GM19324 (cell line): ENCODE measurements around the gene OVCA2.

Experiments
- ATAC-seq: cut with Tn5 transposase; IDR thresholded peaks from one replicate; pipeline ENCODE4 v1.9.1; 2021; ENCODE audit warnings: mild to moderate bottlenecking, moderate library complexity; ENCODE audit not compliant: unreplicated experiment, low FRiP score

The OVCA2 gene

DNA sequence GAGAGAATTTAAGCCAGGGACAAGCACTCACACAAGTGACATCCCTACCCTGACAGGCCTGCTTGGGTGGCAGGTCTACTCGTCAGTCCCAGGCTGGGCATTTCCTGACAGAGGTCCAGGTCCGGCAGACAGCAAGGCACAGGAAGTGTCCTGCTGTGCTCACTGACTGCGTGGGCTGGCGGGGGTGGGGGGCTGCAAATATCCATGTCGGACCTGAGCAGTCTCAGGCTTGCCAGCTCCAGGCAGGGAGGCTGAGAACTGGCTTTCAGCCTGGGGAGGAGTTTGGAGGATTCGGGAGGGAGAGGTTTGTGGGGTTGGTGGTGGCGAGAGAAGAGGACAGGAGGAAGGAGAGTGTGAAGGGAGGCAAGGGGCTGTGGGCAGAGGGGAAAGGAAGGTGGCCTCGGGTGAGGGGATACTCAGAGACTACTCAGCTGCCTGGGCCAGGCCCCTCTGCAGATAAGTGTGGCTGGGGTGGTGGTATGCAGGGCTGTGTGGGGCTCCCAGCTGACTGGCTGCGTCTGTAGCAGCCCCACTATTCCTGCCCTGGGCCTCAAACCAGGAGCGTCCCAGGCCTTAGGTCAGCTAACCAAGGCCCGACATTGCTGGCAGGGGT is 20.9 kb downstream of the OVCA2 start:
- no peak for ATAC-seq

DNA sequence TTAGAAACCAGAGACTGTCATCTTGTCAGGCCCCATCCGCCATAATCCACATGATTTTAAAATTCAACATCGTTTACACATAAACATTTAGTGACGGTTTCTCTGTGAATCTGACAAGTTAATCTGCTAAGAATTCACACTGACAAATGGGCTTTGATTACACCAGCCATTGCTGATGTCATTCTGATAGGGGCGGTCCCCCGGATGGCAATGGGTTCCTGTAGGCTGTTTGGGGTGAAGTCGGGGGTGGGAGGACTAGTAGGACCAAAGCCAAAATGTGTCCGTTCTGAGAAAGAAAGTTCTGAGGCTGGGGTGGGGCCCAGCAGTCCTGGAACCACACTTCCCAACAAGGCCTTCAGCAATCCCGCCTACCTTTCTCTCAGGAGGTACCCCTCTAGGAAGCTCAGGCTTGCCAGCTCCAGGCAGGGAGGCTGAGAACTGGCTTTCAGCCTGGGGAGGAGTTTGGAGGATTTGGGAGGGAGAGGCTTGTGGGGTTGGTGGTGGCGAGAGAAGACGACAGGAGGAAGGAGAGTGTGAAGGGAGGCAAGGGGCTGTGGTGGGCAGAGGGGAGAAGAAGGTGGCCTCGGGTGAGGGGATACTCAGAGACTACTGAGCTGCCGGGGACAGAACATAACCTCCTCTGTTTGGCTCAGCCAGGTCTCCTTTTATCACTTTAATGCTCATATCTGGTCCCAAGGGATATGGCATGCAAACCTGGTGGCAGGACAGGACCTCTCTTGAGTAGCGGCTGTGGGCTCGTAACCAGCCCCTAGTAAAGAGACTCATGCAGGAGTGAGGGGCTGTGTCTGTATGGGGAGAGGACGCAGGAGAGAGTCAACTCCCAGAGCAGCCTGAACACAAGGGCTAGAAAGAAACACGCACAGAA is 21.7 kb downstream of the OVCA2 start:
- ATAC-seq, result no peak

DNA sequence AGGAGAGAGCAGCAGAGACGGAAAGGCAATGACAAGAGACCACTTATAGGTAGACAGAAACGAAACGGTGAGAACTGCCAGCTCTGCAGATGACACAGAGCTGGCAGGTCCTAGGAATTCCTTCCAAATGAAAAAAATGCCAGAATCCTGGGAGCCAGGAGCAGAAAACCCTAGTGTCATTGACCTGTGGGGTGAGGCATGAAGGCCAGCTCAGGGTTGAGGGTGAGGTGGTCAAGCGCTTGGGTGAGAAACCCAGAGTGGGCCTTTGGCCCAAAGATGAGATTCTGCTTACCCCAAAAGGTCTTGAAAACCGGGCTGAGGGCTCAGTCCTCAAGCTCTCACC is 22.3 kb downstream of the OVCA2 start:
- no peak for ATAC-seq

DNA sequence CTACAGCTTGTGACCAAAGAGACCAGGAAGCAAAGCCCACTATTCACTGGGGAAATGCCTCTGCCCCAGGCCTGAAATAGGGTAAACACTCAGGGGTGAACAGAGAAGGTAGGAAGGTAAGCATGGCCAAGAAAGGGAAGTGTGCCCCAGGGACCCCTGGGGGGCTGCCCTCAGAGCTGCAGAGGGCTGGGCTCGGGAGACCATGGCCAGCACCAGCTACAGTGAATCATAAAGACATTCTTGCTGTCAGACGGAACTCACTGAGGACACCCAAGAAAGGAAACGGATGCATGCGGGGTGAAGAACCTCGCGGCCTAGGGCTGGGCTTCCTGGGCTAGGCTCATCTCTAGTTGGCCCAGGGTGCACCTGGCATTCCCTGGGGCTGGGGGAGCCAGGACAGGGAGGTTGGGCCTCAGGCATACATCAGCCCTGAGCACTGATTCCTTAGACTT is 22.7 kb downstream of the OVCA2 start:
- no peak for ATAC-seq

DNA sequence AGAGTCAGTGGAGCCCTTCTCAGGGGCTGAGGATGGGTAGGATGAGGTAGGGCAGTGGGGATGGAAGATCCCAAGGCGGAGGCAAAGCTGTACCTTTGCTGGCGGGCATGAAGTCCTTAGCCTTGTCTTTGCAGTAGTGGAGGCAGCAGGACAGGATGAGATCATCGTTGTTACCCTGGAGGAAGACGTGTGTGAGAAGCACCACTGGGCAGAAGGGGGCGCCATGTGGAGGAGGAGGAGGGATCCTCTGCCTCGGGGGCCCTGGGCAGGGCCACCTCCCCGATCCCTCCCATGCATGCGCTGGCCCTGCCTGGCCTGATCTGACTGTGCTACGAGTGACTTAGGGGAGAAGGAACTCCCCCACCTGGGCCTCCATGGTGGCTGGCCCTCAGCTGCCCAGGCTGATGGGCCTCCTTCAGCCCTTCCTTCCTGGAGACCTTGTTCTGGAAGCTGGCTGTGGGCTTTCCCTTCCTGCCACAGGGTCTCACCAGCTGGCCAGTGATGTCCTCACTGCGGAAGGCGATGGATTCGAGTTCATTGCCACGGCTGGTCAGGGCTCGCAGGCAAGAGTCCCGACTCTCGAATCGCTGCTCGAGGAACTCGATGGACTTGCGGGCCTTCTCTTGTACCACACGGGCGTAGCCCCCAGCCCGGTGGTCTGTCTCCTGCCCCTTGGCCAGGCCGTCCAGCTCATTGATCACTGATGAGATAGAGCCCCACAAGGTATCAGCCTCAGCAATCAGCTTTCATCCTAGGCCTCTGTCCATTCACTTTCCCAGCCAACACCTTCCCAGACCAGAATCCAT is 23.4 kb downstream of the OVCA2 start:
- ATAC-seq, result no peak

DNA sequence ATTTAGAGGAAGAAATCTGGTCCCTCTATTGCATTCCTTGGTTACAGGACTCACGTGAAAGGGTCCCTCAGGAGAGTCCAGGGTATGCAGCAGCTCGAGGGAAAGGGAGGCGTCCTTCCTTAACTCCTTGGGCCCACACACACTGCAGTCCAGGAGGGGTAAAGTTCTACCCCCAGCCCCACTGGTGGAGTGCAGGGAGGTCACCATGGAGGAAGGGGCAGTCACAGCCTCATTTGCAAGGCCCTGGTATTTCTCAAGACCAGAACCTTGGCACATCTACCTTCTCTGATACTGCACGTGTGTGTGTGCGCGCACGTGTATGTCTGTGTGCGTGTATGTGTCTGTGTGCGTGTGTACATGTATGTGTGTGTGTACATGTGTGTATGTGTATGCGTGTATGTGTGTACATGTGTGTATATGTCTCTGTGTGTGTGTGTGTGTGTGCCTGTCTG is 24.2 kb downstream of the OVCA2 start:
- no peak for ATAC-seq

DNA sequence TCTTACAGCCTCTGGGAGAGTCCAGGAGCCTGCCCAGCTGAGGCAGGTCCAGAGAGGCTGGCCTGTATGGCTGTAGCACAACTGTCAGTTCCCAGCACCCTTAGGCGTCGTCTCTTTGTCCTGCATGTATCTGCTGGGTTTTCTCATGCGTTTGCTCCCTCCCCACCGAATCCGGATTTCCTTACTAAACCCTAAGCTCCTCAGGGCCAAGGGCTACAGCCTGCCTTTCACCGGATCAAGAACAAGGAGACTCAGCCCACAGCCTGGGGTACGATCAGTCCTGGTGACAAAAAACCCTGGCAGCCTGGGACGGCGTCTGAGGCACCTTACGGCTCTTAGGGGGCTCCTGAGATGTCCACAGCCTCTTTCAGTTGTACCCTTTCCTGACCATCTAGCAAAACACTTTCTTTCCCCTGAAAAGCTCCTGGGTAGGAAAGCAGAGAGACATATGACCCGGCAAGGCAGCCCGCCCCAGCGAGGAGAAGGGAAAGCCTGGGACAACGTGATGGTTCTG is 25.3 kb downstream of the OVCA2 start:
- ATAC-seq, result no peak

DNA sequence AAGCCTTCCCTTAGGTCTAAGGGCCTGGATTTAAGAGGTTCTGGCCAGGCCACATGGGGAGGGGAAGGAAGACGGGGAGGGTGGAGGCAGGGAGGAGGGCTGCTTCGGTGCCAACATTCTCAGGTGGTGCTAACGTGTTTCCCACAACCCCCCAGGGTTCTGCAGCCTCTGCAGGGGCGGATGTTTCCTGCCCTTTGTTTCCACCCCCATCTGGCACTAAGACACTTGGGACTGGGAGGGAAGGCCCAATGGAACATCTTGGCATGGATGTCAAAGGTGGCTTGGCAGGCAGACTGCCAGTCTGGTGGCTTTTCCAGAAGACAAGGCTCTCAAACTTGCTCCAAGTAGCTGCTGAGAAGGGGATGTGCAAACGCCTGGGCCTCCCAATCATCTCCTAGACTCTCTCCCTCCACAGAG is 25.8 kb downstream of the OVCA2 start:
- ATAC-seq, result no peak

DNA sequence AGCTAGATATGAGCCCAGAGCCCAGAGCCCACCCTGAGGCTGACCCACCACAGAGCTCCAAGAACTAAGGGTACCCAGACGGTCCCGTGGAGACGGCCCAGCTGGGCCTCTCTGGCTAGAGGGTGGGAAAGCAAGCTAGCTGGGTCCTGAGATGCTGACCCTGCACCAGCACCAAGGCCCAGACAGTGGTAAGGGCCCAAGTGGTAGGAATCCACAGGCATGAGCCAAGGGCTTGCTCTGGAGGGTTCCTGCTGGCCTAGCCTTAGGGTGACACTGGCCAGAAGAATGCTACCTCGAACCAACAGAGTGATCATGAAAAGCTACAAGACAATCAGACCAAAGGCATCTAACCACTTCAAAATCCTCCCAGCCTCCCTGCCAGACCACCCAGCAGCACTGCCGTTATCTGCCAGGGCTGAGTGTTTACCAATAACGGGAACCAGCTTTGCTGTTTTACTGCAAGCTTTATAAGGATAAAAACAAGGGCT is 26.3 kb downstream of the OVCA2 start:
- ATAC-seq, result no peak

DNA sequence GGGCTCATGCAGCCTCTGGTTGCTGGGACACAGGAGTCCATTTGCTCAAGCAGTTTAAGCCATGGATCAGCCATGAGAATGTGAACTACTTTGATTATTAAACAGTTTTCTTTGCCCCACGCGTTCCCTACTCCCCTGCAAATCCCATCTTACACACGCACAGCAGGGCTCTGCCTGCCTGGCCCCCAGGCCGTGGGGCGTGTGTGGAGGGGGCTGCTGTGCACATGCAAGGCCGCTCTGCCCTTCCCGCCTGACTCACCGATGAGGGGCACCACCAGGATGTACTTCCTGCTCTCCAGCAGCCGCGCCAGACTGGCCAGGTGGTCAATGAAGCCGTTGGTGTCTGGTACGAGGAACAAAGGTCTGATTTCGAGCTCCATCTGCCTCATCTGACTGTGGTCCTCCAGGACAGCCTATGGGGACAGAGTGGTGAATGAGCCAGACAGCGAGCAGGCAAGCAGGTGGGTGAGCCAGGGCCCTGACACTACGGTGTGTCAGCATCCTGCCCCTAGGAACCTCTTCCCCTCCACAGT is 26.8 kb downstream of the OVCA2 start:
- no peak for ATAC-seq

DNA sequence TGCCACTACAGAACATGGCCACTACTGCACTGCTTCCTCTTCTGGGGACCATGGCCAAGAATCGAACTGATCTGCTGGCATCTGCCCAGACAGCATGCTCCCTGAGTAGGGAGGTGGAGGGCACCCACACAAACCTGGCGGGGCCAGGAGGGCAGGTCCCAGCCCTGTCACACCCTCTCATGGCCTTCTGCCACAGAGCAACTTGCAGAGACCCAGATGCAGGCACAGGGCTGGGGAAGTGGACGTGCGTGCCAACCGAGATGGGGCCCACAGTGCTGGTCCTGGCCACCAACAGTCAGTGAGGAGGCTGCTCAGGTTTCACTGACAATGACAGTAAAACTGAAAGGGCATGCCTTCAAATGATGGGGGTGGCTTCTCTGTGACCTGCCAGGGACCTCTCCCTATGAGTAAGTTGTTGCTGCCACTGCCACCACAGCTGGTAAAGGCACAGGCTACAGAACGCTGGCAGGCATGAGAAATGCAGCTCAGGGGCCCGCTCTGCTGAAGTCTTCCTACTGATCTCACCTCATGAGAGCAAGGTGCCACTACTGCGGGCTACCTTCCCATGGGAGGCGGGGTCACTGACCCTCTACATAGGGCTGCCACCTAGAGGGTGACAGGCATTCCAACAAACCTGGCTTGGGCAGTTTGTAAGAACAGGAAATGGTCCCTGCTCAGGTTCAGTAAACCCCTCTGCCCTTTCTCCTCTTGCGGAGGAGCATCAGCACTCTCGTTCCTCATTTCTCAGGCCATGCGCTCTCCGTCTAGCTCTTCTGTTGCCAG is 28.6 kb downstream of the OVCA2 start:
- peak; percentile 71 for ATAC-seq

DNA sequence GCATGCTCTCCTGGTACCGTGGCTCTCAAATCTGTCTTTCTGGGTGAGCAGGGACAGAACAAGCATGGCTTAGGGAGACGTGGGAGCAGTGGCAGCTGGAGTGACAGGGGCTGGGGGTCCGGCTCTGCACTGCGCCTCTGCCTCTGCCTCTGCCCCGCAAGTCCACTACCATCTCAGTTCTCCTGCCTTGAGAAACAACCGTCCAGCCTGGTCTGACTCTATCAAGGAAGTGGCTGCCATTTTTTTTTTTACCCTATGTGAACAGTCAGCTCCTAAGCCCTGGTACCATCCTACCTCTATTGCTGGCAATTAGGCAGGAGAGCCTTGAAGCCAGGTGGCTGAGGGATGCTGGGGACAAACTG is 29.2 kb downstream of the OVCA2 start:
- ATAC-seq, result no peak

DNA sequence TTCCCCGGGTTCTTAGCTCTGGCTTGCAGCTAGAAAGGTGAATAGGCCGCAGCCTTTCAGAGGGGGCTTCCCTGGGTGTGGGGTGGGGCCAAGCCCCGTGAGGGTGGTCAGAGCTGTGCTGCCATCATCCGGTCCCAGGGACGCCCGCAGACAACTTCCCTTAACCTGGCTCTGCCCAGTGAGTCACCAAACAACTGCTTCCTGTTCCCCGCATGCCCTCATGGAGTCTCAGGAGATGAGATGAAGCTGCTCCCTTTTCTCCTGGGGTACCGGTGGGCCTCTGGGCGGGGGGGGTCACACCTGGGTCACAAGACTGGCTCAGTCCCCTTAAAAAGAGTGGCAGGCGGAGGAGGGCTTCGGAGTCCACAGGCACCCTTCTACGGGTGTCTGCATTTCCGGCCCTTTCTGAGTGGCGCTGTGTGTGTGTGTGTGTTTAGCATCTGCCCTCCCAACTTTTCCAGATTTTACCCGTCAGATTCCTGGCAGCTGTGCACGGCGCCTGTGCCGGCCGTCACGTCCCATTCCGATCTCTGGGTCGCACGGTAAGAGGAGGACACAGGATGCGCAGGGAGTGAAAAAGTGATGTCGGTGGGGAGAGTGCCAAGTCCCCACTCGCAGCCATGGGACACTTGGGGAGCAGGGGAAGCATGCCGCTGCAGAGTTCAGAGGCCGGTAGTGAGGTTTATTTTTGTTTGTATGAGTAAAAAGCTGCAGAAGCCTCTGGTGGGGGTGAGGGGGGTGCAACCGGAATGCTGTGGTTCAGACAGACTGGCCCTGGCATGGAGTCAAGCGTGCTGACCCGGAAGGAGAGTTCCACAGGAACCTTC is 29.8 kb downstream of the OVCA2 start:
- no peak for ATAC-seq

DNA sequence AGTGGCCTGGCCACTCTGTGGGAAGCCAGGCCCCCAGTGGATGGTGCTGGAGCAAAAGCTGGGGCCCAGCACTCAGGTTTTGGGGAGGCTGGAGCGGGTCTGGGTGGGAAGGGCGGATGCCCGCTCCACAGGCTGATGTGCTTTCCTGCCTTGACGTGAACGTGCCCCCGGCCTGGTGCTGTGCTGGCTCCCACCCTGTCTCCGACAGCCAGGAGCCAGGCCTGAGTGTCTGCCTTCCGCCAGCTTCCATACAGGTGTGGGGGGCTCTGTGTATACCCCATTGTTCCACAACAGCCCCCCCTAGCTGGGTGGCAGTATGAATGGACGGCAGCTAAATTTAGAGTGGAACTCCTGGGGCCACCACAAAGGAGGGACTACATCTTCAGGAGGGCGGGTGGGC is 33.1 kb downstream of the OVCA2 start:
- ATAC-seq, result no peak

DNA sequence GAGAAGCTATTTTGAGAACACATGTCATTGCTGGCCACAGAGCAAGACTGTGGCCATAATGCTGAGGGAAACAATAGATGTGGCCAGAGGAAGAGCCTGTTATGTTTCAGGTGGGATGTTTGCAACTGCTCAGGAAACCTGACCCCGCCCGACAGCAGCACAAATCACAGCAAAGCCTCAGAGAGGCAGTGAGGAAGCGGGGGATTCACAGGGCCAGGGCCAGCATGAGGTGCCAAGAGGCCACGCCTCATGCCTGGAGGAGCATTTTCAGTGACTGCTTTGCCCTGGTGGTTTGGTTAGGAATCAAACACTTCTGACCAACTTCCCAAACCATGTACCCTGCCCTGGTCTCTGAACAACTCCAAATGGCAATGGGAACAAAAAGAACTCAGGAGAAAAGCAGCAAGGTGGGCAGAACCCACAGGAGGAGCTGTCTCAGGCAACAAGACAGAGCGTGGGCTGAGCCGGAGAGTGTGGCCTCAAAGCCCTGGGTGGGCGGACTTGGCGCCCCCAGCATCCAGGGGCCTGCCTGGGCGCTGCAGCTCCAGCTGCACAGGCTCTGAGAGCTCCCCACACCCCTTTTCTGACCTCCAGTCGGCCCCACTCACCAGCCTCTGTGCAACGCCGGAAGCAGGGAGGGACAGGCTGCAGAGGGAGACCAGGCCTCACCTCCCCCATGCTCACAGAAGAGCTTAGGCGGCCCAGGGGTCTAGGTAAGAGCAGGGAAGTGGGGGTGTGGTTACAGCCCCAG is 33.7 kb downstream of the OVCA2 start:
- ATAC-seq, result no peak

DNA sequence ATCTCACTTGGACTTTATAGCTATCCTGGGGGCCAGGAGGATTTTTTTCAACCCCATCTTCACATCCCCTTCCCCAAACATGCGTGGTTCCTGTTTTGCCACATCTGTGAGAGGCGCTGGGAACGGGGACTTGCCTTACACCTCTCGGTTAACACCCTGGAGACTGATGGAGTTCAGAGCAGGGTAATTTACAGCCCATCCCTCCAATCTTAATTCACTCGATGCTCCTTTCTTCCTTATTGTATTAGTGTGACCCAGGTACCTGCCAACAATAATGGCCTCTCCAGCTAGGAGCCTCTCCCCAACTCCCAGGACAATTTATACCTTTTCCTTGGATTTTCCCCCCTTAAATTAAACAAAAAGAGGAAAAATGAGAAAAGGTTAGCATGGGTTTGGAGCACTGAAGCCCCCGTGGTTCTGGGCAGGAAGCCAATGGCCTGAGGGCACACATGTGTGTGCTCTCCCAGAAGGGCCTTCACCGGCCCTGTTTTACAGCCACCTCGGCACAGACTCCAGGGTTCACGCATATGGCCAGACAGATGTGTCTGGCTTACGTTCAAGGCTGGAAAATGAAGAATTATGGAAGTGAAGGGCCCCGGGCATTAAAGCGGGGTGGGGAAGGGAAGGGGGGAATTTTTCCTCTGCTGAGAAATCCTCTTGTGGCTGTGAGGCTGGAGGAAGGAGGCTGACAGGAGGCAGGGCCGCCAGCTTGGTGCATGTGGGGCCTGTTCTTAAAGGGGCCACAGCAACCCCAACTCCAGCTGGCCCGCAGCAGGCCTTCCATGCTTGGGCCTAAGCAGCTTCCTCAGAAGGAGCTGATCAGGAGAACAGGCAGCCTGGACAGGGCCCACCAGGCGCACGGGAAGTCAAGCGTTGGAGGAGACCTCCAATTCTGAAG is 34.5 kb downstream of the OVCA2 start:
- no peak for ATAC-seq

DNA sequence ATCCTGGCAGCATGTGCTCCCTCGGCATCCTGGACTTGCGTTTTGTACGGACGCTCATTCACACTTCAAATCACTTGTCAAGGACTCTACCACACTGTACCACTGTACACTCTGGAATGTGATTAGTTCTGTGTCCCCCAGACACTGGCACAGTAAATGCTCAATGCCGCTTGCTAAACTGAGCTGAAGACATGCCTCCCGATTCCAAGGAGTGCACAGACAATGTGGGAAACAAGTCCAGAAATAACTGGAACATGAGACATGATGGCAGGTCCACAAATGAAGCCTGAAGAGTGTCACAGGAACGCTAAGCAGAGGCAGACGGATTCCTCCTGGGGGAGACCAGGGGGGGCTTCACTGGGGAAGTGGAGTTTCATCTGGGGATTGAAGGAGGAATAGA is 35.2 kb downstream of the OVCA2 start:
- ATAC-seq, result no peak
